NCI-H187 treated with DMSO at 0.1 percent for 48 hours (cell line): ENCODE results near the gene SLC43A3.
"Not testable (repeated sequence)": the region's sequence is repeated elsewhere in the genome, so short reads cannot be mapped to it uniquely, and the experiment has no call there.

Experiments
- DNase-seq: peaks from one replicate; lab custom pipeline; 2025; lab: John Stamatoyannopoulos, UW

The SLC43A3 gene

GRCh38 chr11:57405271-57405860, 21.6 kb downstream of the SLC43A3 start:
- DNase-seq: no peak

GRCh38 chr11:57403802-57404147, 23.1 kb downstream of the SLC43A3 start:
- DNase-seq: no peak

DNA sequence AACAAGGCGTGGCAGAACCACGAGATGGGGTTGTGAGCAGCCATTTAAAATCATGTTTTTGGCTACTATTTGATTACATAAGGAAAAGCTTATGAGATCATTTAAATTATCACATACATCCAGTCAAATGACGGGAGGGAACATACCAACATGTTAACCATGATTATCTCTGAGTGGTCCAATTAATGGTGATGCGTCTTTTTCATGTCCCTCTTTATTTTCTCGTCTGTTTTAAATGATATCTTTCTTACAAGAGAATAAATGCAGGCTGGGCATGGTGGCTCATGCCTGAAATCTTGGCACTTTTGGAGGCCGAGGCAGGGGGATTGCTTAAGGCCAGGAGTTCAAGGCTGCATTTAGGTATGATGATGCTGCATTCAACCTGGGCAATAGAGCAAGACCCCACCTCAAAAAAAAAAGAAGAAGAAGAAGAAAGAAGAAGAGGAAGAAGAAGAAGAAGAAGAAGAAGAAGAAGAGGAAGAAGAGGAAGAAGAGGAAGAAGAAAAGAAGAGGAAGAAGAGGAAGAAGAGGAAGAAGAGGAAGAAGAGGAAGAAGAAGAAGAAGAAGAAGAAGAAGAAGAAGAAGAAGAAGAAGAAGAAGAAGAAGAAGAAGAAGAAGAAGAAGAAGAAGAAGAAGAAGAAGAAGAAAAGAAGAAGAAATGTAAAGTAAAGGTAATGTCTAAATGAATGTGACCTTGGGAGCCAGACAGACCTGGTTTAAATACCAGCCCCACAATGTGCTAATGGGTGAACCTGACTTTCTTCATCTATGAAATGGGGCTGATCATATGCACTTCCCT, 23.7 kb downstream of the SLC43A3 start:
- DNase-seq: not testable (repeated sequence)

- no peak for DNase-seq
Measured at GRCh38 chr11:57402188-57403002, 24.5 kb downstream of the SLC43A3 start.

DNA sequence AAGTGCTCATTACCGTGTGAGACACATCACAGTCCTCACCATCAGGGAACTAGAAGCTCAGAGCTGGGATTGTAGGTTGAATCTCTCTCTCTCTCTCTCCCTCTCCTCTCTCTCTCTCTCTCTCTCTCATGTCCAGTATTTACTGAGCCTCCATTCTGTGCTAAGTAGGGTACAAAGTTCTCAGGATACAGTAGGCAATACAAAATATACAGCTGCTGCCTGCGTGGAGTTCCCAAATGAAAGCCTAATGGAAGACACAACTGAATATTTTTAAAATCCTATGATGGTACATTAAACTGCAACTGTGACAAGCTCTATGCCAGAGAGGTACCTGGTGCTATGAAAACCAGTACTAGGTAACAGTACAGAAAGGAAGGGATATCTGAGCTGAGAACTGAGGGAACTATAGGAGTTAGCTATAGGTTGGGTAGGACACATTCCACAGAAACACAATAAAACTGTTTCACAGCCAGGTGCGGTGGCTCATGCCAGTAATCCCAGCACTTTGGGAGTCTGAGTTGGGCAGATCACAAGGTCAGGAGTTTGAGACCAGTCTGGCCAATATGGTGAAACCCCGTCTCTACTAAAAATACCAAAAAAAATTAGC, 26.8 kb downstream of the SLC43A3 start:
- no peak for DNase-seq

- no peak for DNase-seq
Measured at GRCh38 chr11:57399221-57399620, 27.7 kb downstream of the SLC43A3 start.

DNA sequence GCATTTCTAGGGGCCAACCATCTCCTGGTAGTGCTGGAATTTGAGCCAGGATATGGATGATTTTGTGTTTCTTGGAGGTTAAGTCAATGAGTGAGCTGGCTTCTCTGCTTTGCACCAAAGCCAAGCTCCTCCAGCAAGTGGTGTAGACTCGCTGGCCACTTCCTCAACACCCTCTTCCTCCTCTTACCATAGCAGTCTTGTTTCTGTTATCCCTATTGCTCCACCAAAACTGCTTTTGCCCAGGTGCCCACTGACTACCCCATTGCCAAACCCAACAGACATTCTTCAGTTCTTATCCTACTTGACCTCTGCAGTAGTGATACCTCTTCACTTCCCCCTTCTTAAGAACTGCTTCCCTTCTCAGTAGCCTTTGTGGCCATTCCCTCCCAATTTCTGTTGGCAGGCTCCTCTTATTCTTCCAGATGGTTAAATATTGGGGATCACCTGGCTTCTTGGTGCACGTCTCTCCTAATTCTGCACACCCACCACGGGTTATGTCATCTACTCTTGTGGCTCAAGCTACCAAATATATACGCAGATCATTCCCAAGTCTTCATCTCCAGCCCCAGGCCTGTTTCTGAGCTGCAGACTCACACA, 29.4 kb downstream of the SLC43A3 start:
- no peak for DNase-seq

- no peak for DNase-seq
Measured at GRCh38 chr11:57396744-57397143, 30.2 kb downstream of the SLC43A3 start.

DNA sequence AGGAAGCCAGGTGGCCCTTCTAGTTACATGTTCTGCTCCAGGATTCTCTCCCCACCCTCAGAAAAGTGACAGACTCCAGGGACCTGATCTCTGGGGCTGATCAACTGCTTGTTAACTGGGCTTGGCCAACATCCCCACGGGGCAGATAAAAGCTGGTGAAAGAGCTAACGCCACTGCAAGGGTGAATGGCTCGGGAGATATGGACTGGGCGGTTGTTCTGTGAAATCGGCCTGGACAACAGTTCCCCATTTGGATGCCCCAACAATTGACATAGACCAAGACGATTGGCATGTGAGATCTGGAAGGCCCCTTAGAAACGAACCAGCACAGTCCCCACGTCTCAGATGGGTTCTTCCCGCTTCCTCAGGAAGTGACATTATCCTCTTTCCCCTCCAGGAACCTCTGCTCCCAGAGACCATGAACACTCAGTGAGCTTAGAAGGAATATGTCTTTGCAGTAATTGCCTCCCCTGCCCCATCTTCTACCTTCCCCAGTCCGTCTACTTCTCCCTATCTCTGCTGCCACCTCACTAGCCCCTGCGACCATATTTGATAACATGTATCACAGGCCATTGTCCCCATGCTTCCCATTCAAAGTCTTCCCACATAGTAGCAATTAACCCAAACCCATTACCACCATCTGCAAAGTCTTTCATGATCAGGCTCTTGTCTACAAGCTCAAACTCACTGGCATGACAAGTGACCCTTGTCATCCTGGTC, 30.9 kb downstream of the SLC43A3 start:
- DNase-seq: no peak

DNA sequence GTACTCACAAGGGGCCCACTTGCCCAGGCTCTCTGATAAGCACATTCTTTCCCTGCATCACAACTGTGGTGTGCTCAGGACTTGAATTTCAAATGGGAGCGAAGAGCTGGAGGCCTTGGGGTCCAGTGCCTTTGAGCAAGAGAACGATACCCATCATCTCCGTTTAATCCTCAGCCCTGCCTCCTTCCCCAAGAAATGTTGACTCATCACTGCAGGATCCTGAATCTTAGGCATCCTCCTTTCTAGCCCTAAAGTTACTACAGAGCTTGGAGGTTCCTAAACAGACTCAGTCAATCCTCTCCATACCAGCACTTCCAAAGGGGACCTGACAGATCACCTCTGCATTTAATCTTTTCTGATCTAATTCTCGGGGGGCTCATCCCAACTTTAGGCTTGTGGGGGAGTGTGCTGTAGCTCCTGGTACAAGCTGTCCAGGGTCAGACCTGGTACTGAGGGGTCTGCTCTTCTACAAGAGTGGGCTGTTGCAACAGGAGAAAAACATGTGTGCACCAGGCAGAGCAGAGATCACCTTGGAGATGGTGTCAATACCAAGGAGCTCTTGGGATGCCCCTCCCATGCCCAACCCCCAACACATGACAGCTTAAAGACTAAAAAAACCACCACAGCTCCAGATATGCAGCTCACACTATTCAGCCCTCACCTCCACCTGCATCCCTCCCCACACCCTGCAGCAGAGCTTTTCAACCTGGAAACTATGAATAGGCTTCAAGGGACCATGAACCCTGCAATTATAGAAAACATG, 32.5 kb downstream of the SLC43A3 start:
- DNase-seq: no peak

DNA sequence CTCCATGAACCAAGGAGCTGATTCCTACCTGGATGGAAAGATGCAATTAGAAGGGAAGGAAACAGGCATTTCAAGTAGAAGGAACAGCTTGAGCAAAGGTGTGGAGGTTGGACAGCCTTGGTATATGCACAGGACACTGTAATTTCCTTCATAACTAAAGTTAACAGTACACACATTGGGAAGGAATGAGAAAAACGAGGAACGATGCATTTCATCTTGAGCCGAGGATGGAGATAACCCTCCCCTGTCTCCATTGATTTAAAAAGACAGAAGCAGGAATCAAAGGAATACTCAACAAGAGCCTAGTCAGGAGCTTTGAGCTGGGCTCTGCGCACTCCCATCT, 34.2 kb downstream of the SLC43A3 start:
- DNase-seq: no peak

DNA sequence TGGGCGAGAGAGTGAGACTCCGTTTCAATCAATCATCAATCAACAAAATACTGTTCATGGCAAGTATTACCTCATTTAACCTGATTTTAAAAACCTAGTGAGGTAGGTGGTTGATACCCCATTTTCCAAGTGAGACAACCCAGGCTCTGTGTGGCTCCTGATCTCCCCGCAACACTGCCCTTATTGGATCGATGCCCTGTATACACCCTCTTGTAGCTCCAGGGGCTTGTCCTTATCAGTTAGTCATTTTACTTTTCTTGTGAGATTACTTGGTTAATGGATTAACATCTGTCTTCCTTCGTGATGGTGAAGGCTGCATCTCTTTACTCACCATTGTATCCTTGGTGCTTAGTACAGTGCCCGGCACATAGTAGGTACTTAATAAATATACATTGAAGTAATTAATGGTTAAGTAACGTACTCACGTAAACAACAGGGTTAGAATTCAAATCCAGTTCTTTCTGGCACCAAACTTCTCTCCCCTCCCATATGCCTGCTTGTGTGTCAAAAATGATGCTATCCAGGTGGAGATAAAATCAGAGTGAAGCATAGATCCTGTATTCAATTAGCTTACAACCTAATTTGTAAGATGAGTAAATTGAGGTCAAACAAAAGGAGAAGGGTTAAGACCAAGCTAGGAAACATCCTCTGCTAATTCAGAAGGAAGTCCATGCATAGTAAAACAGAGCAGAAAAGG, 34.7 kb downstream of the SLC43A3 start:
- DNase-seq: no peak

DNA sequence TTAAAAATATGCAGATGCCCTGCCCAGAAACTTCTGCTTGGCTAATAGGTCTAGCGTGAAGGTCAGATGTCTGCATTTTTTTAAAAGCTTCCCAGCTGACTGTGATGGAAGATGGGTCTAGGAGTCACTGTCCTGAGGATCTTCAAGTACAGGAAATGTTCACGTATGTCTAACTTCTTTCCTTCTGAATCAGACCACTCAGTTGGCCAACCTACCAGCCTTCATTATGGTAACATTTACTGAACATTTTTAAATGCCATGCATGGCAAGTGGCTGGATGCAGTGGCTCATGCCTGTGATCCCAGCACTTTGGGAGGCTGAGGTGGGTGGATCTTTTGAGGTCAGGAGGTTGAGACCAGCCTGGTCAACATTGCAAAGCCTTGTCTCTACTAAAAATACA, 35.4 kb downstream of the SLC43A3 start:
- DNase-seq: no peak

DNA sequence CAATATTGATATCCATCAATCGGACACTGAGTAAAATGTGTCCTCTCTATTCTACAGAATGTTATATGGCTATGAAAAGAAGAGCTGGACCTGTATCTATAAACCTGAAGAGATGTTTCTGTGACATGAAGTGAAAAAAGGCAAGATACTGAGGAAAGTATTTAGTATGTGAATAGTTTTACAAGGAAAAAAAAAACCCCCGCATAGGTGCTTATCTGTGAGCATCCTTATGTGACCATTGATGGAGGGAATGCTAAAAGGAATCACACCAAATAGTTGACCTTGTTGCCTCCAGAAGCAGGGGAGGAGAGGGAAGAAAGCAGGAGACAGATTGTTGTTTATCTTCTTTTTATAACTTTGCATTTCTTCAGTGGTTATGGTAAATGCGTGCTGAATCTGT, 35.8 kb downstream of the SLC43A3 start:
- DNase-seq: no peak

DNA sequence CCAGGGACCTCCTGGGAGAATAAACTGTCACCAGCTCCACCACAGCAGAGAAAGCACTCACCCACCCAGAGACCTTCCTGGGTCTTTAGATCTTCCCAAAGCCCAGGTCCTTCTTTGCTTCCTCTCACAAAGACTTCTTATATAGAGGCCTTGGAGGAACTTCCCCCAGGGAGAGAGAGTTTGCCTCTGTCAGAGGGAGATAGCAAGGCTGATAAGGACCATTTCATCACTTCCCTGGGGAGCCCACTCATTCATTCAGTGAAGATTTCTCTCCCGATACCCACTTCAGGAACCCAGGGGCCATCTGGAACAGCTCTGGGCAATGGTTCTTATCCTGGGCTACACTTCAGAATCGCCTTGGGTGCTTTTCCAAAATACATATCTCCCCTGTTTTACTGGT, 36.4 kb downstream of the SLC43A3 start, which contains the start of gene PRG2:
PRG2 (minus strand) TSS at position 116 of the 400 bp plus-strand sequence. CDS start 706 bp downstream, outside the sequence.
- no peak for DNase-seq

- no peak for DNase-seq
Measured at GRCh38 chr11:57387289-57388030, 39.5 kb downstream of the SLC43A3 start.

DNA sequence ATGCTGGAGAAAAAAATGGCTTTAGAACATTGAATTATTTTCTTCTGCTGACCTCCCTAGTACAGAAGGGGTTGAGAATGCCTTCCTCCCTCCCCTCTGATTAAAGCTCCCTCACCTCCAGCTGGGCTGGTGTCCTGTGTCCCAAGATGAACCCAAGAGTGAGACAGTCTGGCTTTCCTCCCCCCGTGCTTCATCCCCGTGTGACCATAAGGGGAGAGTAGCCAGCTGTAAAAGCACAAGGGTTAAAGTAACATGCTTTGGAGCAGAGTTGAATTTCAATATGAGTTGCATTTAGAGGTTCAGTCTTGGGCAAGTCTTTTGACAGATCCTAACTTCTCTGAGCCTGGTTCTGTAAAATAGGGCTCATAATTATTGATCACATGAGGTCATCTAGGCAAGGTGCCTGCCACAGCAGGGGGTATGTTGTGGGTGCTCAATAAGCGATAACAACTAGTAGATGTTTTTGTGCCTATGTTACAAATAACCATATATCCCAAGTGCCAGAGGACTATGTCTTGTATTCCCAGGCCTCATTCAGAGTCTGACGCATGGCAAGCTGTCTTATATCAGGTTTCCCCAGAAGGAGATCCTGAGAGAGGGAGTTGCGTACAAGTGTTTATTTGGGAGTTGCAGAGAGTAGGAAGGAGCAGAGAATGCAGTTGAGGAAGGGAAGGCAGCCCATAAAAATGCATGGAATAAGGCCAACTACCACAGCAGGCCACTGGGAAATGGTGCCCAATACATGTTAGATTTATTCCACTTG, 40.6 kb downstream of the SLC43A3 start:
- DNase-seq: no peak

GRCh38 chr11:57380975-57381374, 45.9 kb downstream of the SLC43A3 start, which contains the start of gene PRG3:
TSS of gene PRG3 (minus strand) at chr11:57381150. CDS start at chr11:57380708, 442 bp downstream.
- no peak for DNase-seq

DNA sequence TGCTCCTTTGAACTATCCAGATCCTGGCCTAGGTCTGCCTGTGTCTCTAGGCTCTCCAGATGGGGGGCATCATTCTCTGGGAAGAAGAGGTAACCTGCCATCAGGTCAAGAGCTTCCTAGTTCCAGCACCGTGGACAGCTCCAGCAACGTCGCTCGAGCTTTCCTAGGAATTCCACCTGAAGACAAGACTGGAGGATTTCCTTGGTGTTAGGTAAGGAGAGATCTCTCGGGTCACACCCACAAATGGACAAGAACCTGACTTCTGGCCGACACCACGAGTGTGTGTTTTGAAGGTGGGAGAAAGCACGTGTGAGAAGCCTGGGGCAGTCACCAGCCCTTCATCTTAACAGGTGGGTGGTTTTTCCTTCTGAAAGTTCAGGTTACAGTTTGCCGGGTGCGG, 47.2 kb downstream of the SLC43A3 start:
- no peak for DNase-seq
